Posterior vena cava (tissue), 2 donors: ENCODE results near the gene CNTNAP2. TPM values are rescaled to one million over a fixed set of nuclear protein-coding genes. Genes with fewer than 3 reads are reported as not detected.
"Not testable (repeated sequence)": the region's sequence is repeated elsewhere in the genome, so short reads cannot be mapped to it uniquely, and the experiment has no call there.

Experiments
- DNase-seq: peaks from one replicate; pipeline ENCODE4 v3.0.0-alpha.2; 2020; ENCODE audit warnings: low spot score
- intact Hi-C, 2 donors: fragments of 100-400 bp; cut with DNase I; formaldehyde crosslinking; loops; one replicate each; pipeline versions ENCODE4 v1.14.1 to v1.14.2; 2022 to 2023
- total RNA-seq, 2 donors: library from RNA; stranded (reverse); fragmentation: NEBNext Ultra II Directional; extraction: Animal tissue kit (Norgen Biotek cat#: 25700); gene quantifications; one replicate each; pipeline ENCODE4 v1.2.1, GENCODE V29; 2021
- donor health status: DM: yes; HTN: yes; CAD: no.
- donor health status: DM: yes; HTN: yes; CAD: no.

CNTNAP2 gene
- total RNA-seq, 2 donors from 2014 or later = not detected

DNA sequence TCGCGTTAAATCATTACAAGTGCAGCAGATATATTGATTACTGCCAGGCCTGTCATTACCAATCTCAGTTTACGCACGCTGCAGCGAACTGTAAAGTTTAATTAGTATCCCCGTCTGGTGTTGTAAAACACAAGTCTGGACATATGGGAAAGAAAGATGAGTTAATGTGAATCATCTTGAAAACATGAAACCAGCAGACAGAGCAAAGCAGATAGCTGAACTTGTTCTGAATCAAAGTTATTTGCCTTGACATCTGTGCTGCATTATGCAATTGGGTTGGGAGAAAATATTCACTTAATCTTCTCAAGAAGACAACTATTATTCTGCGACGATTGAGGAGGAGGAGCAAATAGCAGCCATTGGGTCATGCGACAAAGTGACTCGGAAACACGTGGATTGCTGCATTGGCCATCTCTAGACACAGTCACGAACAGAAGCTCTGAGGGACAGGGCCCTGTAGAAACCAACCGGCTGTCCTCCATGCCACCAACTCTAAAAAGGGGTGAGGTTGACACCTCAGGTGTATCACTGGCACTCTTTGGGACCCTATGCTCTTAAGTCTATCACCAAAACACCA, 2317.7 kb downstream of the CNTNAP2 start:
- DNase-seq = no peak
- intact Hi-C loops = no loop called here

GRCh38 chr7:148434887-148435286, 2318.3 kb downstream of the CNTNAP2 start:
- no peak for DNase-seq
- intact Hi-C loops = no loop called here

- intact Hi-C loops = no loop called here
- DNase-seq = no peak
Observed at GRCh38 chr7:148435715-148436114, 2319.1 kb downstream of the CNTNAP2 start.

- intact Hi-C loops = no loop called here
- no peak for DNase-seq
Observed at GRCh38 chr7:148436135-148436534, 2319.5 kb downstream of the CNTNAP2 start.

DNA sequence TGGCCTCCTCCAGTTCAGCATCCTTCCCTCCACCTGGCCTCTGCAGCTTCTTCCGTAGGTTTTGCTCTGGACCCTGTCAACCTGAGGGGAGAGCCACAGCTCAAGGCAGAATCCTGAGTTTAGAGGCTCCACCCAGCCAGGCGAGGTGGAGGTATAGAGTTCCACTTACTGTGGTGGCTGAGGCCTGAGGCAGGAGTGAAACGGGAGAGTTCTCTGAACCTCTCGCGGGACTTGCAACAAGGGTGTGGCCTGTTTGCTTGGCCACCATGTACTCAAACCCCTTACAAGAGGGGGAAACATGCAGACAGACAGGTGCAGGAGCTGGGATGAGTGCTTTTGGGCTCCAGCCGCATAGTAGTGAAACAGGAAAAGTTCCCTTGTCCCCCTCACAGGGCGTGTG, 2320.0 kb downstream of the CNTNAP2 start:
- intact Hi-C loops = no loop called here

GRCh38 chr7:148437043-148437442, 2320.4 kb downstream of the CNTNAP2 start:
- intact Hi-C loops = no loop called here

More for the DNA sequence above, 2320.0 kb downstream of the CNTNAP2 start:
- DNase-seq = no peak

DNA sequence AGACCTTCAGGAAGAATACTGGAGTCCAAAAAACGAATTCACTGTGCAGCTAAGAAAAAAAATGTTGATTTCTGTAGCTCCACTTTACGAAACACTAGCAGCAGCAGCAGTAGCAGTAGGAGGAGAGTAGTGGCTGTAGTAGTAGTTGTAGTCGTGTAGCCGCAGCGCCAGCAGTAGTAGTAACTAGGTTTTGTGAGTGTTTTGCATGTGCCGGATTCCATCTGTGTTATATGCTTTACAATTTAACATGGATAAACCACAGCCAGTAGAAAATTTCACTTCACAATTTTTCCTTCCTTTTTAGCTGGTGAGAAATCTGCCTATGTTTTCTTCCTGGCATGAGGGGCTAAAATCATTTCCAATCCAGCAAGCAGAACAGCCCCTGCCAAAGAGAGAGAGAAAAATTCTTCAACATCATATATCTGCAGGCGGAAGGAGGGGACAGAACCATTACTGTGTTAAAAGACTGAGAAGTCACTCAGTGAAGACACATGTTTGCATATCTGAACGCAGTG, 2325.6 kb downstream of the CNTNAP2 start:
- intact Hi-C loops = no loop called here
- no peak for DNase-seq

More at GRCh38 chr7:148437043-148437442, 2320.4 kb downstream of the CNTNAP2 start:
- no peak for DNase-seq

GRCh38 chr7:148442933-148443332, 2326.3 kb downstream of the CNTNAP2 start:
- DNase-seq = no peak
- intact Hi-C loops = no loop called here

DNA sequence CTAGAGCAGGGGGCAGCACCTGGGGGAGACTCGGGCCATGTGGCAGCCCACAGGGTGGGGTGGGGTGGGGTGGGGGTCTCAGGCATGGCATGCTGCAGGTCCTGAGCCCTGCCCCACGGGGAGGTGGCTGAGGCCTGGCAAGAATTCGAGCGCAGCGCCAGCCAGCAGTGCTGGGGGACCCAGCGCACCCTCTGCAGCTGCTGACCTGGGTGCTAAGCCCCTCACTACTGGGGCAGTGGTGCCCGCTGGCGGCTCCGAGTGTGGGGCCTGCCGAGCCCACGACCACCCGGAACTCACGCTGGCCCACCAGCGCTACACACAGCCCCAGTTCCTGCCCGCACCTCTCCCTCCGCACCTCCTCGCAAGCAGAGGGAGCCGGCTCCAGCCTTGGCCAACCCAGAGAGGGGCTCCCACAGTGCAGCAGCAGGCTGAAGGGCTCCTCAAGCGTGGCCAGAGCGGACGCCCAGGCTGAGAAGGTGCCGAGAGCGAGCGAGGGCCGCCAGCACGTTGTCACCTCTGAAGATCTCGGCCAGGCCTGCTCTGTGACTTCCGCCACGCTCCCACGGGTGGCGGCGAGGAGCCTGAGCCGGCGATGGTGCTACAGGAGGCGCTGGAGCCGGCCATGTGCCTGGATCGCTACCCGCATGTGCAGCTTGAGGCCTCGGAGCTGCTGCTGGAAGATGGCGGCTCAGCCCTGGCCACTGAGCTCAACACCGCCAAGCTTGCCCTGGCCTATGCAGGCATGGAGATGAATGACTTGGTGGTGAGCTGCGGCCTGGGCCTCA, 2328.9 kb downstream of the CNTNAP2 start:
- no peak for DNase-seq
- intact Hi-C loops = no loop called here

DNA sequence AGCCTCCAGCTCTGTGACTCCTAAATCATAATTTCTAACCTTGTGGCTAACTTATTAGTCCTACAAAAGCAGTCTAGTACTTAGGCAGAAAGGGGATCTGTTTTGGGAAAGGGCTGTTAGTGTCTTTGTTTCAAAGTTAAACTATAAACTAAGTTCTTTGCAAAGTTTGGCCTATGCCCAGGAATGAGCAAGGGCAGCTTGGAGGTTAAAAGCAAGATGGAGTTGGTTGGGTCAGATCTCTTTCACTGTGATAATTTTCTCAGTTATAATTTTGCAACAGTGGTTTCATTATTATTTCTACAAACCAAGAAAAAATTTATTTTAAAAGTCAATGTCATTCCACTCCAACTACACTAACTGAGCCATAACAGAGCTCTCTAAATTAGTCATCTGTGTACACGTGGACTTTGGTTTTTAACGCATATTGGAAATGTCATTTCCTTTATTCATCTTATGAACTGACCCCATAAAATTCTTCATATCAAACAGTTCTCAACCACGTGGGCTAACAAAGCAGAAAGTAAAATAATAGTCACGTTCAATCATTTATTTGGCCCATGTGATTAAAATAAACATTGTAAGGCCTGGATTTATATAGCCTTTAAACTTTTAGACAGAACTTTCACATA, 2330.7 kb downstream of the CNTNAP2 start:
- no peak for DNase-seq
- intact Hi-C loops = no loop called here

DNA sequence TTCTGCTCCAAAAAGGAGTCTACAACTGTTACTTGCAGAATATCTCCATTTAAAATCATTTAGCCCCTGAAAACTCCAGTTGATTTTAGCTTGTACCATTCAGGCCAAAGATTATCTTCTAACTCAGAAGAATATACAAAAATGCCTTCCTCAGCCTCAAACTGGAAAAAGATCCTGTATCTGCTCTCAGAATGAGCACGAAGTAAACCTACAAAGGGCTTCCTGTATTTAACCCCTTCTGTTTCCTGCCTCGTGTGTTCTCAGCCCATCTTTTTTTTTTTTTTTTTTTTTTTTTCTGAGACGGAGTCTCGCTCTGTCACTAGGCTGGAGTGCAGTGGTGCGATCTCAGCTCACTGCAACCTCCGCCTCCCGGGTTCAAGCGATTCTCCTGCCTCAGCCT, 2334.9 kb downstream of the CNTNAP2 start:
- DNase-seq, intact Hi-C loops: not testable (repeated sequence)

DNA sequence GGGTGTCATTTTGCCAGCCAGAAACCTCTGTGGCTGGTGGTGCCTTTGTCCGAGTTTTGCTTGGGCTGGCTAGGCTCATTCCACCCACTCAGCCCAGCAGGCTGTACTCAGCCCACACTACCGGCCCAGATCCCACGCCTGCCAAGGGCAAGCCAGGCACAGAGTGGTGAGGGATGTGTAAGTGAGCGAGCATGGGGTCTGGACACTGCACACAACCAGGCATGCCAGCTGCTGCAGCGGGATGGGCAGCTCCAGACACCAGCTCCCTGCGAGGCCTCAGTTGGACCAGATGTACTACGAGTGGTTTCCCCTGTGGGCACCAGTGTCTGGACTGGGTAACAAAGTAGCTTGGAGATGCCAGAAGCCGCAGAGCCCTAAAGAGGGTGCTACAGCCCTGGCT, 2339.8 kb downstream of the CNTNAP2 start:
- intact Hi-C loops = no loop called here
- DNase-seq = no peak

DNA sequence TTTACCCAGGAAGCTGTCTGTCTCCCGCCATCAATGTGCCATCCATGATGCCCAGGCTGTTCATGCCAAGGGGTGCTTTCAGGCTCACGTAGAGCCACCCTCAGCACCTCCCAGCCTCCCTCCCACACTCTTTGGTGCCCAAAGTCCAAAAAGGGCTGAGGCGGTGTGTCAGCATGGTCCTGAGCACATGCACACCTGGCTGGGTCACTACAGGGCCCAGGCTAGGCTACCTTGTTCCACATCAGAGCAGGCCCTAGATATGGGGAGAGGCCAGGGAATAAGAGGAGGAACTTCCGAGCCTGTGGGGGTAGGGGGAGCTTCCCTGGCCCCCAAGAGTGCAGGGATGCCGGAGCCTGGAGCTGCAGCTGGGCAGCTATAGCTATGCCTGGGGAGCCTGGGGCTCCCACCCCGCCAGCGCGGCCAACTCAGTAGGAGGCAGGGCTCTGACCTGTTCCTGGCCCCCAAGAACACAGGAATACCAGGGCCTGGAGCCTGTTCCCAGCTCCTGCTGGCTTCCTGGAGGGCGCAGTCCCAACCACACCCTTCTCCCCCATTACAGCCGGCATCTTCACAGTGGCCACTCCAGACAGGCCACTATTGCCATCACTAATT, 2340.8 kb downstream of the CNTNAP2 start:
- intact Hi-C loops = no loop called here
- no peak for DNase-seq

GRCh38 chr7:148458263-148458662, 2341.7 kb downstream of the CNTNAP2 start:
- DNase-seq = no peak
- intact Hi-C loops = no loop called here

GRCh38 chr7:148461392-148462179, 2345.0 kb downstream of the CNTNAP2 start:
- no peak for DNase-seq
- intact Hi-C loops = no loop called here

GRCh38 chr7:148462774-148463173, 2346.2 kb downstream of the CNTNAP2 start:
- DNase-seq, intact Hi-C loops: not testable (repeated sequence)

DNA sequence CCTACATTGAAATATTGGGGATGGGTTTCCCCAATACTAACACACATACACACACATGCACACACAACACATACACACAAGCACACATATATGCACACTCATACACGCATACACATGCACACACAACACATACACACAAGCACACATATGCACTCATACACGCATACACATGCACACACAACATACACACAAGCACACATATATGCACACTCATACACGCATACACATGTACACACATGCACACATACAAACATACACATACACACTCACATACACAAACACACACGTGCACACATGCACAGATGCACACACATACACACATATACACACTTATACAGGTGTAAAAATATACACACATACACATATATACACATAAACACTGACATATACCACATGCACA, 2346.6 kb downstream of the CNTNAP2 start:
- intact Hi-C loops = no loop called here

DNA sequence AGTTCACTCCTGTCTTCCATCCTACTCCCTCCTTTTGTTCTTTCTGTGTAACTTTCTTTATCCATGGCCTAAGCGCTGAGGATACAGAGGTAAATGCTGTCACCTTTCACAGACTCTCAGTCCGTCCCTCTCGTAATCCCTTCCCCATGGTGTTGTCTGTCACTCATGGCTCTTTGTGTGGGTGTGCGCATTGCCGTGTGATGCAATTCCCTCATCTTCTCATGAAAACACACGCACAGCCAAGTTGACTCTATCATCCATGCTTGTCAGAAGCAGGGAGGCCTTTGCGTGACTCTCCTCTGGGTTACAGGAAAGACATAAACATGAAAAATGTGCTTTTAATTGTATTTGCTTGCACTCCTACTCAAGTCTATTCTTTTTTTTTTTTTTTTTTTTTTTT, 2348.3 kb downstream of the CNTNAP2 start:
- intact Hi-C loops = no loop called here
- no peak for DNase-seq

More for the DNA sequence above, 2346.6 kb downstream of the CNTNAP2 start:
- no peak for DNase-seq

DNA sequence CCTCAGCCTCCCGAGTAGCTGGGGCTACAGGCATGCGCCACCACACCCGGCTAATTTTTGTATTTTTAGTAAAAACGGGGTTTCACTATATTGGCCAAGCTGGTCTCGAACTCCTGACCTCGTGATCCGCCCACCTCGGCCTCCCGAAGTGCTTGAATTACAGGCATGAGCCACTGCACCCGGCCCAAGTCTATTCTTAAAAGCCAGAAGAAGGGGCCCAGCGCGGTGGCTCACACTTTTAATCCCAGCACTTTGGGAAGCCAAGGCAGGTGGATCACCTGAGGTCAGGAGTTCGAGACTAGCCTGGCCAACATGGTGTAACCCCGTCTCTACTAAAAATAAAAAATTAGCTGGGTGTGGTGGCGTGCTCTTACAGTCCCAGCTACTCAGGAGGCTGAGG, 2348.8 kb downstream of the CNTNAP2 start:
- DNase-seq, intact Hi-C loops: not testable (repeated sequence)
